ENCODE measurements around the gene NRF1. TPM values are rescaled to one million over a fixed set of nuclear protein-coding genes. Genes with fewer than 3 reads are reported as not detected.
A peak's percentile ranks its signal among the peaks of the same experiment; 100 is the strongest.
"Not testable (repeated sequence)": the region's sequence is repeated elsewhere in the genome, so short reads cannot be mapped to it uniquely, and the experiment has no call there.

NRF1 gene
- total and polyA plus RNA-seq, 4 donors, result 6.9 to 33.3 (median 14.8) TPM

GRCh38 chr7:129635300-129636029 lies 23.9 kb downstream of the NRF1 start:
- H3K27me3 ChIP-seq (ENCODE audit: control insufficient read depth in 3 of 3, insufficient read depth in 3 of 3, low read length in 2 of 3), result no peaks in the 10 kb centered on the region
- TF ChIP-seq CTCF (IDR thresholded peaks at IDR 0.05; ENCODE audit: control extremely low read depth, extremely low read depth), result peak; percentile 53
- ATAC-seq (ENCODE audit: insufficient read depth, low FRiP score) (no peak), DNase-seq (peak; percentile 56 to 73 (median 65))
- no peak overlapping the region for H3K9ac ChIP-seq (ENCODE audit: insufficient read depth in 1 of 2, low read length in 2 of 2)
- WGBS, 2 donors, result 23% methylated on average over 6 of the region's 6 CpGs
- H3K9me3 ChIP-seq (ENCODE audit: control insufficient read depth in 4 of 4, insufficient read depth in 3 of 4, low read length in 3 of 4), result no peaks in the 10 kb centered on the region
- peaks cover 0 to 7% (median 4%) of the 10 kb centered on the region in 5 donors for H3K4me1 ChIP-seq (ENCODE audit: control insufficient read depth in 5 of 5, insufficient read depth in 5 of 5, low read length in 5 of 5)
- no peak overlapping the region for H3K27ac ChIP-seq (ENCODE audit: low read depth in 1 of 2, low read length in 1 of 2)
- peaks cover 0 to 3% (median 0%) of the 10 kb centered on the region in 4 donors for H3K36me3 ChIP-seq (ENCODE audit: control insufficient read depth in 4 of 4, insufficient read depth in 4 of 4, low read length in 4 of 4)
- no peak overlapping the region for H3K4me3 ChIP-seq

GRCh38 chr7:129636030-129636550 lies 24.6 kb downstream of the NRF1 start:
- not testable (repeated sequence) for H3K27me3 ChIP-seq (ENCODE audit: control insufficient read depth in 3 of 3, insufficient read depth in 3 of 3, low read length in 2 of 3); H3K27ac ChIP-seq (ENCODE audit: low read depth in 1 of 2, low read length in 1 of 2); ATAC-seq (ENCODE audit: insufficient read depth, low FRiP score); H3K4me3 ChIP-seq; H3K4me1 ChIP-seq (ENCODE audit: control insufficient read depth in 5 of 5, insufficient read depth in 5 of 5, low read length in 5 of 5); H3K9ac ChIP-seq (ENCODE audit: insufficient read depth in 1 of 2, low read length in 2 of 2); H3K9me3 ChIP-seq (ENCODE audit: control insufficient read depth in 4 of 4, insufficient read depth in 3 of 4, low read length in 3 of 4); DNase-seq; H3K36me3 ChIP-seq (ENCODE audit: control insufficient read depth in 4 of 4, insufficient read depth in 4 of 4, low read length in 4 of 4)
- 87 to 91% methylated on average over 5 of the region's 5 CpGs for WGBS, 2 donors

- no peak for DNase-seq
- WGBS, 2 donors, result 94% methylated on average over 4 of the region's 4 CpGs
- H3K27me3 ChIP-seq (ENCODE audit: control insufficient read depth in 3 of 3, insufficient read depth in 3 of 3, low read length in 2 of 3), result no peaks in the 10 kb centered on the region
These were observed 25.1 kb downstream of the NRF1 start for GRCh38 chr7:129636641-129637040.

More at GRCh38 chr7:129636641-129637040, 25.1 kb downstream of the NRF1 start:
- Histone ChIP-seq H3K36me3 (ENCODE audit: control insufficient read depth in 4 of 4, insufficient read depth in 4 of 4, low read length in 4 of 4) (peaks cover 0 to 3% (median 0%) of the 10 kb centered on the region in 4 donors), H3K4me3 (no peak overlapping the region), H3K9ac (ENCODE audit: insufficient read depth in 1 of 2, low read length in 2 of 2) (no peak overlapping the region), H3K27ac (ENCODE audit: low read depth in 1 of 2, low read length in 1 of 2) (no peak overlapping the region), H3K9me3 (ENCODE audit: control insufficient read depth in 4 of 4, insufficient read depth in 3 of 4, low read length in 3 of 4) (no peaks in the 10 kb centered on the region), H3K4me1 (ENCODE audit: control insufficient read depth in 5 of 5, insufficient read depth in 5 of 5, low read length in 5 of 5) (peaks cover 0 to 7% (median 4%) of the 10 kb centered on the region in 5 donors)
- no peak for ATAC-seq (ENCODE audit: insufficient read depth, low FRiP score)
- TF ChIP-seq CTCF (IDR thresholded peaks at IDR 0.05; ENCODE audit: control extremely low read depth, extremely low read depth), result no peak

Measured in lung (tissue), 12 donors.